ENCODE data around the gene METTL3.

GRCh38 chr14:21529515-21529914, 18.4 kb upstream of the METTL3 start:
- TF ChIP-seq POLR2AphosphoS5 (IDR thresholded peaks at IDR 0.05) (no peak), CTCF (IDR thresholded peaks at IDR 0.05) (no peak), POLR2A (IDR thresholded peaks at IDR 0.05) (no peak)
